ENCODE data around the gene MLF2.

- TF ChIP-seq CTCF (IDR thresholded peaks at IDR 0.05) (no peak), POLR2A (IDR thresholded peaks at IDR 0.05) (peak in 1 of 2 donors; percentile 22)
Measured at GRCh38 chr12:6788972-6789924, 36.3 kb upstream of the MLF2 start, which contains the start of gene CD4.
